PFSK-1 (cell line): ENCODE results near the gene BCKDK.

Experiments used
- FOXP2 ChIP-seq: optimal IDR thresholded peaks from 2 replicates; pipeline ENCODE3; 2011; ENCODE audit warnings: borderline replicate concordance, control low read depth, inconsistent platforms; ENCODE audit not compliant: insufficient read depth; ENCODE audit errors: extremely low read length, extremely low read depth
- POLR2AphosphoS5 ChIP-seq: IDR thresholded peaks from 2 replicates; pipeline ENCODE4 v1.6.1; 2012; ENCODE audit warnings: low read depth, mild to moderate bottlenecking, control low read depth, low read length, moderate library complexity
- SIN3A ChIP-seq: IDR thresholded peaks from 2 replicates; pipeline ENCODE4 v1.6.1; 2012; ENCODE audit warnings: mild to moderate bottlenecking, low read length, moderate library complexity, borderline replicate concordance; ENCODE audit not compliant: insufficient read depth
- TAF1 ChIP-seq: IDR thresholded peaks from 2 replicates; pipeline ENCODE4 v1.6.1; 2012; ENCODE audit warnings: low read length, control low read depth, borderline replicate concordance; ENCODE audit not compliant: insufficient read depth
- TF ChIP-seq, protein P1 (sequence below), 2 experiments: IDR thresholded peaks; 2 replicates each; pipeline versions ENCODE4 v1.6.1 to v1.8.0; 2011 to 2012; ENCODE audit warnings: low read depth in 2 of 2, low read length in 2 of 2, control low read depth in 1 of 2, inconsistent platforms in 1 of 2, mild to moderate bottlenecking in 1 of 2, moderate library complexity in 1 of 2; ENCODE audit not compliant: insufficient read depth in 1 of 2

The BCKDK gene

GRCh38 chr16:31077024-31077423, 31.2 kb upstream of the BCKDK start:
- no peak for TF ChIP-seq POLR2AphosphoS5
- TF ChIP-seq SIN3A = no peak
- TF ChIP-seq, protein P1, sequence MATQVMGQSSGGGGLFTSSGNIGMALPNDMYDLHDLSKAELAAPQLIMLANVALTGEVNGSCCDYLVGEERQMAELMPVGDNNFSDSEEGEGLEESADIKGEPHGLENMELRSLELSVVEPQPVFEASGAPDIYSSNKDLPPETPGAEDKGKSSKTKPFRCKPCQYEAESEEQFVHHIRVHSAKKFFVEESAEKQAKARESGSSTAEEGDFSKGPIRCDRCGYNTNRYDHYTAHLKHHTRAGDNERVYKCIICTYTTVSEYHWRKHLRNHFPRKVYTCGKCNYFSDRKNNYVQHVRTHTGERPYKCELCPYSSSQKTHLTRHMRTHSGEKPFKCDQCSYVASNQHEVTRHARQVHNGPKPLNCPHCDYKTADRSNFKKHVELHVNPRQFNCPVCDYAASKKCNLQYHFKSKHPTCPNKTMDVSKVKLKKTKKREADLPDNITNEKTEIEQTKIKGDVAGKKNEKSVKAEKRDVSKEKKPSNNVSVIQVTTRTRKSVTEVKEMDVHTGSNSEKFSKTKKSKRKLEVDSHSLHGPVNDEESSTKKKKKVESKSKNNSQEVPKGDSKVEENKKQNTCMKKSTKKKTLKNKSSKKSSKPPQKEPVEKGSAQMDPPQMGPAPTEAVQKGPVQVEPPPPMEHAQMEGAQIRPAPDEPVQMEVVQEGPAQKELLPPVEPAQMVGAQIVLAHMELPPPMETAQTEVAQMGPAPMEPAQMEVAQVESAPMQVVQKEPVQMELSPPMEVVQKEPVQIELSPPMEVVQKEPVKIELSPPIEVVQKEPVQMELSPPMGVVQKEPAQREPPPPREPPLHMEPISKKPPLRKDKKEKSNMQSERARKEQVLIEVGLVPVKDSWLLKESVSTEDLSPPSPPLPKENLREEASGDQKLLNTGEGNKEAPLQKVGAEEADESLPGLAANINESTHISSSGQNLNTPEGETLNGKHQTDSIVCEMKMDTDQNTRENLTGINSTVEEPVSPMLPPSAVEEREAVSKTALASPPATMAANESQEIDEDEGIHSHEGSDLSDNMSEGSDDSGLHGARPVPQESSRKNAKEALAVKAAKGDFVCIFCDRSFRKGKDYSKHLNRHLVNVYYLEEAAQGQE (IDR thresholded peaks at IDR 0.05; ENCODE audit: insufficient read depth in 1 of 2, low read depth in 2 of 2, low read length in 2 of 2) = no peak
- TF ChIP-seq TAF1 = no peak
- no peak for TF ChIP-seq FOXP2

DNA sequence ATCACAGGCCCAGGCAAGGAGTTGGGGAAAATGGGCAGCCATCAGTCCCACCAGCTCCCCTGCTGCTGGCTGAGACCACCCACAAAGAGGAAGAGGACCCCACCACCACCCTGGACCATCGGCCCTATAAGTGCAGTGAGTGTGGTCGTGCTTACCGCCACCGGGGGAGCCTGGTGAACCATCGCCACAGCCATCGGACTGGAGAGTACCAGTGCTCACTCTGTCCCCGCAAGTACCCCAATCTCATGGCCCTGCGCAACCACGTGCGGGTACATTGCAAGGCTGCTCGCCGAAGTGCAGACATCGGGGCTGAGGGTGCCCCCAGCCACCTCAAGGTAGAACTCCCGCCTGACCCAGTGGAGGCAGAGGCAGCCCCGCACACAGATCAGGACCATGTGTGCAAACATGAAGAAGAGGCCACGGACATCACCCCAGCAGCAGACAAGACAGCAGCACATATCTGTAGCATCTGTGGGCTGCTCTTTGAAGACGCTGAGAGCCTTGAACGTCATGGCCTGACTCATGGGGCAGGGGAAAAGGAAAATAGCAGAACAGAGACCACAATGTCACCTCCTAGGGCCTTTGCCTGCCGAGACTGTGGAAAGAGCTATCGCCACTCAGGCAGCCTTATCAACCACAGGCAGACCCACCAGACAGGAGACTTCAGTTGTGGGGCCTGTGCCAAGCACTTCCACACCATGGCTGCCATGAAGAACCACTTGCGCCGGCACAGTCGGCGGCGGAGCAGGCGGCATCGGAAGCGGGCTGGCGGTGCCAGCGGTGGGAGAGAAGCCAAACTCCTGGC, 30.4 kb upstream of the BCKDK start:
- TF ChIP-seq TAF1 (no peak), FOXP2 (no peak), SIN3A (no peak), POLR2AphosphoS5 (no peak)
- TF ChIP-seq, protein P1 (IDR thresholded peaks at IDR 0.05; ENCODE audit: insufficient read depth in 1 of 2, low read depth in 2 of 2, low read length in 2 of 2) = no peak

- no peak for TF ChIP-seq POLR2AphosphoS5
Measured at GRCh38 chr16:31078597-31079341, 29.4 kb upstream of the BCKDK start.

DNA sequence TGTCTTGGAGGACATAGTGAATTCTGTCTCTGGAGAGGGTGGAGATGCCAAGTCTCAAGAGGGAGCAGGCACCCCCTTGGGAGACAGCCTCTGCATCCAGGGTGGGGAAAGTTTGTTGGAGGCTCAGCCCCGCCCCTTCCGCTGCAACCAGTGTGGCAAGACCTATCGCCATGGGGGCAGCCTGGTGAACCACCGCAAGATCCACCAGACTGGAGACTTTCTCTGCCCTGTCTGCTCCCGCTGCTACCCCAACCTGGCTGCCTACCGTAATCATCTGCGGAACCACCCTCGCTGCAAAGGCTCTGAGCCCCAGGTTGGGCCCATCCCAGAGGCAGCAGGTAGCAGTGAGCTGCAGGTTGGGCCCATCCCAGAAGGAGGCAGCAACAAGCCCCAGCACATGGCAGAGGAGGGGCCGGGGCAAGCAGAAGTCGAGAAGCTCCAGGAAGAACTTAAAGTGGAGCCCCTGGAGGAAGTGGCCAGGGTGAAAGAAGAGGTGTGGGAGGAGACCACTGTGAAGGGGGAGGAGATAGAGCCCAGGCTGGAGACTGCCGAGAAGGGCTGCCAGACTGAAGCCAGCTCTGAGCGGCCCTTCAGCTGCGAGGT, 28.7 kb upstream of the BCKDK start:
- TF ChIP-seq, protein P1 (IDR thresholded peaks at IDR 0.05; ENCODE audit: insufficient read depth in 1 of 2, low read depth in 2 of 2, low read length in 2 of 2) = no peak
- no peak for TF ChIP-seq TAF1
- no peak for TF ChIP-seq FOXP2
- no peak for TF ChIP-seq POLR2AphosphoS5
- no peak for TF ChIP-seq SIN3A

DNA sequence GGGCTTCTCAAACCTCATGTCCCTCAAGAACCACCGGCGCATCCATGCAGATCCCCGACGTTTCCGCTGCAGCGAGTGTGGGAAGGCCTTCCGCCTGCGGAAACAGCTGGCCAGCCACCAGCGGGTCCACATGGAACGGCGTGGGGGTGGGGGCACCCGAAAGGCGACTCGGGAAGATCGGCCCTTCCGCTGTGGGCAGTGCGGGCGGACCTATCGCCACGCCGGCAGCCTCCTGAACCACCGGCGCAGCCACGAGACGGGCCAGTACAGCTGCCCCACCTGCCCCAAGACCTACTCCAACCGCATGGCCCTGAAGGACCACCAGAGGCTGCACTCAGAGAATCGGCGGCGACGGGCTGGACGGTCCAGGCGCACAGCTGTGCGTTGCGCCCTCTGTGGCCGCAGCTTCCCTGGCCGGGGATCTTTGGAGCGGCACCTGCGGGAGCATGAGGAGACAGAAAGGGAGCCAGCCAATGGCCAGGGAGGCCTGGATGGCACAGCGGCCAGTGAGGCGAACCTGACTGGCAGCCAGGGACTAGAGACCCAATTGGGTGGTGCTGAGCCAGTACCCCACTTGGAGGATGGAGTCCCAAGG, 28.1 kb upstream of the BCKDK start:
- TF ChIP-seq POLR2AphosphoS5 (no peak), TAF1 (no peak), FOXP2 (no peak), SIN3A (no peak)
- TF ChIP-seq, protein P1 (IDR thresholded peaks at IDR 0.05; ENCODE audit: insufficient read depth in 1 of 2, low read depth in 2 of 2, low read length in 2 of 2) = no peak
